Breast epithelium (tissue), 4 donors: Measurements from ENCODE around the gene TAL1. TPM values are rescaled to one million over a fixed set of nuclear protein-coding genes. Genes with fewer than 3 reads are reported as not detected.

ENCODE experiments used
- DNase-seq, 2 donors: peaks; one replicate each; pipeline ENCODE4 v3.0.0-alpha.2; 2019; ENCODE audit warnings: low spot score in 2 of 2
- H3K27ac ChIP-seq, 2 donors: fragments of 200-600 bp; sonication (generic) in 1 of 2; one replicate each; pipeline ENCODE4 v1.5.1; 2016 to 2019; ENCODE audit warnings: mild to moderate bottlenecking in 1 of 2
- H3K27me3 ChIP-seq, 2 donors: fragments of 200-600 bp; sonication (generic) in 1 of 2; one replicate each; pipeline versions ENCODE4 v1.5.1 to v1.6.0; 2017 to 2019; ENCODE audit warnings: control low read depth in 1 of 2, mild to moderate bottlenecking in 1 of 2
- H3K36me3 ChIP-seq: fragments of 200-600 bp; one replicate; pipeline ENCODE4 v1.5.1; 2019
- H3K4me1 ChIP-seq, 2 donors: fragments of 200-600 bp; sonication (generic); one replicate each; pipeline ENCODE4 v1.5.1; 2016 to 2019; ENCODE audit warnings: control low read depth in 1 of 2
- H3K4me3 ChIP-seq, 3 donors: fragments of 200-600 bp; sonication (generic); 1 replicate in 2 of 3; 2 replicates in 1 of 3; pipeline ENCODE4 v1.5.1; 2016 to 2019; ENCODE audit warnings: mild to moderate bottlenecking in 3 of 3, moderate library complexity in 2 of 3
- H3K9me3 ChIP-seq, 2 donors: fragments of 200-600 bp; sonication (generic) in 1 of 2; one replicate each; pipeline ENCODE4 v1.5.1; 2016 to 2019; ENCODE audit warnings: control low read depth in 1 of 2
- POLR2A ChIP-seq: fragments of 450-650 bp; IDR thresholded peaks from one replicate; pipeline ENCODE4 v1.6.1; 2016; ENCODE audit warnings: antibody characterized with exemption, mild to moderate bottlenecking, moderate library complexity
- POLR2AphosphoS5 ChIP-seq, 3 donors: sonication (generic); formaldehyde crosslinking; IDR thresholded peaks; one replicate each; pipeline ENCODE4 v1.6.1; 2017; ENCODE audit warnings: antibody characterized with exemption in 3 of 3
- intact Hi-C: fragments of 100-400 bp; cut with DNase I; formaldehyde crosslinking; loops from one replicate; pipeline ENCODE4 v1.15.1; 2023; ENCODE audit warnings: low total_unique reads
- total RNA-seq, 3 donors: library from RNA; depleted of rRNA; stranded (reverse); fragments of >200 nt; gene quantifications; one replicate each; pipeline ENCODE4 v1.1.0, GENCODE V29; 2016
- TF ChIP-seq, protein P1 (sequence below), 3 donors: fragments of 450-650 bp; IDR thresholded peaks; one replicate each; pipeline ENCODE4 v1.5.1; 2016 to 2017; ENCODE audit warnings: antibody characterized with exemption in 3 of 3, mild to moderate bottlenecking in 3 of 3, moderate library complexity in 3 of 3

TAL1 gene
- total RNA-seq, 3 donors from 2014 or later: 2.3 to 6.2 (median 5.1) TPM

DNA sequence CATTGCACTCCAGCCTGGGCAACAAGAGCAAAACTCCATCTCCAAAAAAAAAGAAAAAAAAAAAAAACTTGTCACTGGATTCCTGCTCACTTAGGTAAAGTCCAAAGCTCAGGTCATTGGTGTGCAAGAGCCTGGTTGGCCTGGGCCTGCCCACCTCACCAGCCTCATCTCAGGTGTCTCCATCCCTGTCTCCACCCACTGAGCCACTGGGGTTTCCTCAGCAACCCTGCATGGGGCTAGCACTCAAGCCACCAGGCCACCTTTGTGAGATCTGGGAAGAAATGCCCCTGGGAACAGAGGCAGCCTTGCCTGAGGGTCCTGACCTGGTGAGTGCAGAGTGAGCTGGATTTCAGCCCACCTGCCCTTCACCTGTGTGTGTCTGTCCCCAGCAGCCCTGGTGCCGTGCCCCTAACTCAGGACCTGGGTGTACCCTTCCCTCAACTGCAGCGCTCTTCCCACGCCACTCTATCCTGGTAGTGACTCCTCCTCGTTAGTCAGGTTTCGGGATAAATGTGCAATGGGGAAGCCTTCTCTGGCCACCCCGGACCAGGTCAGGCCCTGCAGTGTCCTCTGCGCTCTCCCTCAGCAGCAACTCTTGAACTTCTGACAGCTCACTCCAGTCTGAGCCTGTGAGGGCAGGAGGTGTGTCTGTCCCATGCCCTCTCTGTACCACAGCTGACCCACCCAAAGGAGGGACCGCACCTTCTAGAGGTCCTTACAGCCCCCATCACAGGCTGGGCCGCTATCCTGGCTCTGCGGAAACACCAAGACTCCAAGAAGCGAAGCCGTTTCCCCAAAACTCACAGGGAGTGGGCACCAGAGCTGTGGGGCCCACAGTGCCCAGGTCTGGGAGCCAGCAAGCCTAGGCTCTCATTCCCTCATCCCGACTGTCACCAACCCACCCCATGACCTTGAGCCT, 45.5 kb downstream of the TAL1 start:
- Histone ChIP-seq H3K27ac (no peak overlapping the region), H3K4me1 (peaks cover 0 to 7% of the 10 kb centered on the region in 2 donors), H3K27me3 (no peaks in the 10 kb centered on the region), H3K9me3 (no peaks in the 10 kb centered on the region), H3K4me3 (no peak overlapping the region), H3K36me3 (no peaks in the 10 kb centered on the region)
- TF ChIP-seq POLR2A (no peak), POLR2AphosphoS5 (IDR thresholded peaks at IDR 0.05) (no peak)
- intact Hi-C loops: loop anchor here (10.0 kb wide), 1 partner anchor 528 kb away; no protein-coding TSS in a partner anchor
- no peak for DNase-seq

DNA sequence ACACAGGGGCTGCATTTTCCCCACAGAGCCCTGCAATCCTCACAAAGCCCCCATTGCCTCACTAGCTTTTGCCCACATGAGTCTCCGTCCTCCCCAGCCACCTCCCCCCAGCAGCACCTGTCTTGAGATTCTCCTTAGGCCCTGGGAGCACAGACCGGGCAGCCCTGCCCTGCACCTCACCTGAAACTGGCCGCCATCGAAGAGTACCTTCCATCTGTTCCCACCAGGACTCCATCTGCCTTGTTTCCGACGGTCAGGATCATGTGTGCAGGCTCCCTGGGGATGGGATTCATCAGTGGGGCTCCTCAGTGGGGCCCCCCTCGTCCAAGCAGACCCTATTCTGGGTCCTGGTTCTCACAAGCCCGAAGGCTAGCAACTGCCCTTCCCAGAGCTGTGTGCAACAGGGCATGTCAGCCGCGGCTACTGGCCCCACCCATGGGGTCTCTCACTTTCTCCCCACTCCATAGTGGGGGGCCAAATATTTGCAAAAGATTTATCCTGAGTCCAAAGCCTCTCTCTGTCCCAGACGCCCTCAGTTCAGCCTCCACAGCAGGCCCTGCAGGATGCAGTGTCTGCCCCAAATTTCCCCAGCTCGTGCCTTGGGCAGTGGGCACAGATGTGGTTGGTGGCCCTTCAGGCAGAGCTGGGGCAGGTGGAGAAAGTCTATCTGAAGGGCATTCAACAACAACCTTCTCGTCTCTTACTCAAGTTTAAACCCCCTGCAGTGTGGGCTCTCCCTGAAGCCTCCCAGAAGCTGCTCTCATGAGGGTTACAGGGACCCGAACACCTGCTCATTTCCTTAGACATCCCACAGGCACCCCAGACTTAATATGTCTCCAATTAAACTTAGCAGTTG, 47.0 kb downstream of the TAL1 start:
- Histone ChIP-seq H3K27me3 (no peaks in the 10 kb centered on the region), H3K36me3 (no peaks in the 10 kb centered on the region), H3K4me1 (peaks cover 0 to 7% of the 10 kb centered on the region in 2 donors), H3K4me3 (no peak overlapping the region), H3K27ac (no peak overlapping the region), H3K9me3 (no peaks in the 10 kb centered on the region)
- TF ChIP-seq POLR2AphosphoS5 (IDR thresholded peaks at IDR 0.05): no peak
- TF ChIP-seq, protein P1, sequence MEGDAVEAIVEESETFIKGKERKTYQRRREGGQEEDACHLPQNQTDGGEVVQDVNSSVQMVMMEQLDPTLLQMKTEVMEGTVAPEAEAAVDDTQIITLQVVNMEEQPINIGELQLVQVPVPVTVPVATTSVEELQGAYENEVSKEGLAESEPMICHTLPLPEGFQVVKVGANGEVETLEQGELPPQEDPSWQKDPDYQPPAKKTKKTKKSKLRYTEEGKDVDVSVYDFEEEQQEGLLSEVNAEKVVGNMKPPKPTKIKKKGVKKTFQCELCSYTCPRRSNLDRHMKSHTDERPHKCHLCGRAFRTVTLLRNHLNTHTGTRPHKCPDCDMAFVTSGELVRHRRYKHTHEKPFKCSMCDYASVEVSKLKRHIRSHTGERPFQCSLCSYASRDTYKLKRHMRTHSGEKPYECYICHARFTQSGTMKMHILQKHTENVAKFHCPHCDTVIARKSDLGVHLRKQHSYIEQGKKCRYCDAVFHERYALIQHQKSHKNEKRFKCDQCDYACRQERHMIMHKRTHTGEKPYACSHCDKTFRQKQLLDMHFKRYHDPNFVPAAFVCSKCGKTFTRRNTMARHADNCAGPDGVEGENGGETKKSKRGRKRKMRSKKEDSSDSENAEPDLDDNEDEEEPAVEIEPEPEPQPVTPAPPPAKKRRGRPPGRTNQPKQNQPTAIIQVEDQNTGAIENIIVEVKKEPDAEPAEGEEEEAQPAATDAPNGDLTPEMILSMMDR (IDR thresholded peaks at IDR 0.05): no peak
- no peak for TF ChIP-seq POLR2A
- no peak for DNase-seq
- intact Hi-C loops: loop anchor here (10.0 kb wide), 1 partner anchor 530 kb away; no protein-coding TSS in a partner anchor

DNA sequence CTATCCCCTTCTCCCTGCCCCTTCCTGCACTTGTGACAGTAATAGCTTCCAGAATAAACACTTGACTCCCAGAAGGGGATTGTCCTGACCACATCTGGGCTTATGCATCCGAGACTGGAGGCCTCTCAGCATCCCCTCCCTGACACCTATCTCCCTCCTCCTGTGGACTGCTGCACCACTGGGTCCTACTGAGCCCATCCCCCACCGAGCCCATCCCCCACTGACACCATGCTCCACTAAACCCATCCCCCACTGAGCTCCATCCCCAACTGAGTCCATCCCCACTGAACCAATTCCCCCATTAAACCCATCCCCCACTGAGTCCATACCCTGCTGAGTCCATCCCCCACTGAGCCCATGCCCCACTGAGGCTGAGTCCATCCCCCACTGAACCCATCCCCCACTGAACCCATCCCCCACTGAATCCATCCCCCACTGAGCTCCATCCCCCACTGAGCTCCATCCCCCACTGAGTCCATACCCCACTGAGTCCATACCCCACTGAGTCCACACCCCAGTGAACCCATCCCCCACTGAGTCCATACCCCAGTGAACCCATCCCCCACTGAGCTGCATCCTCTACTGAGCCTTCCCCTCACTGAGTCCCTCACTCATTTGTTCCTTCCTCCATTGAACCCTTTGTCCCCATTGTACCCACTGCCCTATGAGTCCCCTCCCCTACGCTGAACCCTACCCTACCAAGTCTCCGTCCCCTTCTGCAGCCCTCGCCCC, 47.8 kb downstream of the TAL1 start:
- Histone ChIP-seq H3K27ac (no peak overlapping the region), H3K4me1 (peaks cover 0 to 10% of the 10 kb centered on the region in 2 donors), H3K27me3 (no peaks in the 10 kb centered on the region), H3K4me3 (no peak overlapping the region), H3K9me3 (no peaks in the 10 kb centered on the region), H3K36me3 (no peaks in the 10 kb centered on the region)
- intact Hi-C loops: loop anchor here (10.0 kb wide), 1 partner anchor 531 kb away; no protein-coding TSS in a partner anchor
- DNase-seq: no peak
- TF ChIP-seq POLR2A (no peak), POLR2AphosphoS5 (IDR thresholded peaks at IDR 0.05) (no peak)
- TF ChIP-seq, protein P1 (IDR thresholded peaks at IDR 0.05): no peak

GRCh38 chr1:47183308-47184089, 48.5 kb downstream of the TAL1 start:
- H3K36me3 ChIP-seq: no peaks in the 10 kb centered on the region
- H3K4me1 ChIP-seq: peaks cover 0 to 10% of the 10 kb centered on the region in 2 donors
- H3K9me3 ChIP-seq: no peaks in the 10 kb centered on the region
- H3K4me3 ChIP-seq: no peak overlapping the region
- intact Hi-C loops: loop anchor here (10.0 kb wide), 1 partner anchor 531 kb away; no protein-coding TSS in a partner anchor
- H3K27me3 ChIP-seq: no peaks in the 10 kb centered on the region
- DNase-seq: no peak
- H3K27ac ChIP-seq: no peak overlapping the region
- TF ChIP-seq POLR2A: no peak
- TF ChIP-seq, protein P1 (IDR thresholded peaks at IDR 0.05): no peak
- TF ChIP-seq POLR2AphosphoS5 (IDR thresholded peaks at IDR 0.05): no peak
